Type B pancreatic cell (in vitro differentiated cells): ENCODE measurements around the gene MOGAT1. TPM values are rescaled to one million over a fixed set of nuclear protein-coding genes. Genes with fewer than 3 reads are reported as not detected.

Experiments
- DNase-seq: peaks from one replicate; pipeline ENCODE4 v3.0.0; 2021; ENCODE audit warnings: mixed read lengths; ENCODE audit not compliant: unreplicated experiment; ENCODE audit errors: extremely low spot score
- H3K27ac Mint-ChIP-seq: 2 replicates; pipeline ENCODE4 v1.8.0; 2021; ENCODE audit warnings: mild to moderate bottlenecking, mixed read lengths
- H3K27me3 Mint-ChIP-seq: 2 replicates; pipeline ENCODE4 v1.8.0; 2021; ENCODE audit warnings: mixed read lengths
- H3K36me3 Mint-ChIP-seq: 2 replicates; pipeline ENCODE4 v1.8.0; 2021; ENCODE audit warnings: mixed read lengths
- H3K4me1 Mint-ChIP-seq: one replicate; pipeline ENCODE4 v1.8.0; 2021; ENCODE audit warnings: mixed read lengths; ENCODE audit not compliant: unreplicated experiment
- H3K4me3 Mint-ChIP-seq: 2 replicates; pipeline ENCODE4 v1.8.0; 2021; ENCODE audit warnings: mild to moderate bottlenecking, mixed read lengths
- H3K9me3 Mint-ChIP-seq: 2 replicates; pipeline ENCODE4 v1.8.0; 2021; ENCODE audit warnings: mixed read lengths
- total RNA-seq: library from RNA; stranded (reverse); gene quantifications from 2 replicates; pipeline ENCODE4 v1.2.1, GENCODE V29; 2021; ENCODE audit warnings: low replicate concordance
- TF ChIP-seq, protein P1 (sequence below): fragments of 200-600 bp; sonication (generic); conservative IDR thresholded peaks from 2 replicates; pipeline ENCODE4 v1.5.0; 2021; ENCODE audit warnings: antibody characterized with exemption, mild to moderate bottlenecking

MOGAT1 gene
- total RNA-seq, 1 donor from 2014 or later: not detected

DNA sequence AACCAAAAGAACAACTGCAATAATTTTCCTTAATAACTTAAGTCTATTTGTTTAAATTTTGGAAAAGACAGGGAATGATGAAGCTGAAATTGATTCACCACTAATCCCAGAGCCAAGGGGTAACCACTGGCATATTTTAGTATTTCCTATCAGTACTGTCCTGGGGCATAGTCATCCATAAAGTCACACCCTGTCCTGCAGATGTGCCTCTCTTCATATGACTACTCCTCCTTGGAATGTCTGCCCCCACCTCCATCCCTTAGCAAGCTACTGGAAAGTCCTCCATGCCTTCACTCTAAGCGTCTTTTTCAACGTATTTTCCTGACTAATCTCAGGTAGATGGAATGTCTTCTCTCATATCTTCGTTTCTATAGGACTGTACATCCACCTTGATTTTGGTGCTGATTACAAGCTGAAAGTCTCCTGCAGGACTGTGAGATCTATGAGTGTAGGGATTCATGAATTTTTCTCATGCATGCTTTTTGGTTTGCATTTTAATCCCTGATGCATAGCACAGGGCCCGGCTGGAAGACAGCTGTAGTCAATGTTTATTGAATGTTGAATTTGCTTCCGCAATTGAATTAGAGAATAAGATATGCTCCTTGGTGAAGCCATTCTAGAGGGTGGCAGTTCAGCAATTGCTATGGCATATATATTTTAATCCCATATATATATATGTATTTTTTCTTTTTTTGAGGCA, 85.6 kb downstream of the MOGAT1 start:
- H3K27ac Mint-ChIP-seq: no peak overlapping the region
- H3K27me3 Mint-ChIP-seq: peaks cover 4% of the 10 kb centered on the region
- no peak overlapping the region for H3K4me3 Mint-ChIP-seq
- TF ChIP-seq, protein P1, sequence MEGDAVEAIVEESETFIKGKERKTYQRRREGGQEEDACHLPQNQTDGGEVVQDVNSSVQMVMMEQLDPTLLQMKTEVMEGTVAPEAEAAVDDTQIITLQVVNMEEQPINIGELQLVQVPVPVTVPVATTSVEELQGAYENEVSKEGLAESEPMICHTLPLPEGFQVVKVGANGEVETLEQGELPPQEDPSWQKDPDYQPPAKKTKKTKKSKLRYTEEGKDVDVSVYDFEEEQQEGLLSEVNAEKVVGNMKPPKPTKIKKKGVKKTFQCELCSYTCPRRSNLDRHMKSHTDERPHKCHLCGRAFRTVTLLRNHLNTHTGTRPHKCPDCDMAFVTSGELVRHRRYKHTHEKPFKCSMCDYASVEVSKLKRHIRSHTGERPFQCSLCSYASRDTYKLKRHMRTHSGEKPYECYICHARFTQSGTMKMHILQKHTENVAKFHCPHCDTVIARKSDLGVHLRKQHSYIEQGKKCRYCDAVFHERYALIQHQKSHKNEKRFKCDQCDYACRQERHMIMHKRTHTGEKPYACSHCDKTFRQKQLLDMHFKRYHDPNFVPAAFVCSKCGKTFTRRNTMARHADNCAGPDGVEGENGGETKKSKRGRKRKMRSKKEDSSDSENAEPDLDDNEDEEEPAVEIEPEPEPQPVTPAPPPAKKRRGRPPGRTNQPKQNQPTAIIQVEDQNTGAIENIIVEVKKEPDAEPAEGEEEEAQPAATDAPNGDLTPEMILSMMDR: no peak
- H3K4me1 Mint-ChIP-seq: peaks cover 28% of the 10 kb centered on the region
- H3K9me3 Mint-ChIP-seq: no peaks in the 10 kb centered on the region
- H3K36me3 Mint-ChIP-seq: no peaks in the 10 kb centered on the region
- DNase-seq: no peak

Other genes with a start within 250 kb of the MOGAT1 start
- gene SGPP2, start 247.1 kb upstream of the MOGAT1 start, total RNA-seq: 7.0 and 22.4 TPM in 2 replicates
- gene FARSB, start 15.6 kb upstream of the MOGAT1 start, total RNA-seq: 17.3 and 24.0 TPM in 2 replicates
- 95.8 and 96.5 TPM in 2 replicates for gene ACSL3, start 189.4 kb downstream of the MOGAT1 start, total RNA-seq